HEK293 (cell line): Measurements from ENCODE around the gene MAPKAP1.

Experiments used
- CTCF ChIA-PET: fragments of 350-600 bp; formaldehyde crosslinking; extraction: SDS; loops from one replicate; lab custom pipeline; 2021; ENCODE audit warnings: antibody characterized with exemption; lab: Yijun Ruan, JAX
- POLR2A ChIA-PET: fragments of 300-600 bp; formaldehyde crosslinking; extraction: SDS; loops from one replicate; lab custom pipeline; 2020; ENCODE audit warnings: antibody characterized with exemption, inconsistent platforms; lab: Yijun Ruan, JAX
- H3K27ac ChIP-seq: fragments of 200-500 bp; sonication (Bioruptor generic); 2 replicates; pipeline ENCODE4 v1.5.1; 2014; ENCODE audit warnings: low read depth, low read length, control low read depth, inconsistent platforms; ENCODE audit errors: extremely low read depth
- H3K36me3 ChIP-seq, 2 experiments: fragments of 200-500 bp in 1 of 2; sonication (Bioruptor generic) in 1 of 2; 1 replicate in 1 of 2; 2 replicates in 1 of 2; pipeline ENCODE4 v1.5.1; 2014 to 2017; ENCODE audit warnings: inconsistent platforms in 2 of 2, low read length in 2 of 2; ENCODE audit not compliant: control insufficient read depth in 2 of 2, insufficient read depth in 1 of 2
- H3K4me1 ChIP-seq: fragments of 200-500 bp; sonication (Bioruptor generic); 2 replicates; pipeline ENCODE4 v1.5.1; 2014; ENCODE audit warnings: mild to moderate bottlenecking, low read length, inconsistent platforms; ENCODE audit not compliant: control insufficient read depth, insufficient read depth
- H3K4me3 ChIP-seq: 2 replicates; pipeline ENCODE4 v1.5.1; 2011; ENCODE audit warnings: low read depth, mild to moderate bottlenecking, control low read depth, low read length, moderate library complexity
- H3K9me3 ChIP-seq: fragments of 200-500 bp; sonication (Bioruptor generic); 2 replicates; pipeline ENCODE4 v1.5.1; 2014; ENCODE audit warnings: low read depth, low read length, inconsistent platforms; ENCODE audit not compliant: control insufficient read depth, insufficient read depth
- ATF2 ChIP-seq: fragments of 450-650 bp; formaldehyde crosslinking; IDR thresholded peaks from 2 replicates; pipeline ENCODE4 v1.5.1; 2016; ENCODE audit warnings: missing biosample characterization, missing genetic modification characterization, low read depth
- EGR2 ChIP-seq: fragments of 450-650 bp; formaldehyde crosslinking; IDR thresholded peaks from 2 replicates; pipeline ENCODE4 v1.5.1; 2016; ENCODE audit warnings: low read depth, missing biosample characterization, missing genetic modification characterization
- GLI2 ChIP-seq: fragments of 450-650 bp; formaldehyde crosslinking; IDR thresholded peaks from 2 replicates; pipeline ENCODE4; 2017; ENCODE audit warnings: missing biosample characterization, missing genetic modification characterization, low read depth, borderline replicate concordance
- MYNN ChIP-seq: fragments of 450-650 bp; formaldehyde crosslinking; IDR thresholded peaks from 2 replicates; pipeline ENCODE4 v1.5.1; 2016; ENCODE audit warnings: missing biosample characterization, missing genetic modification characterization, borderline replicate concordance
- REPIN1 ChIP-seq: fragments of 450-650 bp; formaldehyde crosslinking; IDR thresholded peaks from 2 replicates; pipeline ENCODE4 v1.5.1; 2017; ENCODE audit warnings: missing biosample characterization, missing genetic modification characterization, low read depth
- SCRT2 ChIP-seq: fragments of 450-650 bp; formaldehyde crosslinking; IDR thresholded peaks from 2 replicates; pipeline ENCODE4 v1.5.1; 2016; ENCODE audit warnings: missing biosample characterization, missing genetic modification characterization
- WT1 ChIP-seq: fragments of 450-650 bp; formaldehyde crosslinking; IDR thresholded peaks from 2 replicates; pipeline ENCODE4 v1.5.1; 2016; ENCODE audit warnings: missing biosample characterization, missing genetic modification characterization
- ZBTB26 ChIP-seq: fragments of 450-650 bp; formaldehyde crosslinking; optimal IDR thresholded peaks from 2 replicates; pipeline ENCODE3; 2016; ENCODE audit warnings: missing biosample characterization, mild to moderate bottlenecking, missing genetic modification characterization
- ZNF175 ChIP-seq: fragments of 450-650 bp; formaldehyde crosslinking; IDR thresholded peaks from 2 replicates; pipeline ENCODE4 v1.5.1; 2016; ENCODE audit warnings: missing biosample characterization, missing genetic modification characterization
- ZNF2 ChIP-seq: fragments of 450-650 bp; formaldehyde crosslinking; IDR thresholded peaks from 2 replicates; pipeline ENCODE4 v1.5.1; 2016; ENCODE audit warnings: missing biosample characterization, missing genetic modification characterization
- ZNF202 ChIP-seq: fragments of 450-650 bp; formaldehyde crosslinking; IDR thresholded peaks from 2 replicates; pipeline ENCODE4 v1.5.1; 2016; ENCODE audit warnings: missing biosample characterization, missing genetic modification characterization, borderline replicate concordance
- ZNF302 ChIP-seq: fragments of 450-650 bp; formaldehyde crosslinking; IDR thresholded peaks from 2 replicates; pipeline ENCODE4 v1.5.1; 2016; ENCODE audit warnings: missing biosample characterization, missing genetic modification characterization, low read depth
- ZNF426 ChIP-seq: fragments of 450-650 bp; formaldehyde crosslinking; IDR thresholded peaks from 2 replicates; pipeline ENCODE4 v1.5.1; 2017; ENCODE audit warnings: missing biosample characterization, missing genetic modification characterization, mild to moderate bottlenecking, inconsistent platforms, moderate library complexity
- ZNF514 ChIP-seq: fragments of 450-650 bp; formaldehyde crosslinking; IDR thresholded peaks from 2 replicates; pipeline ENCODE4 v1.5.1; 2016; ENCODE audit warnings: missing biosample characterization, missing genetic modification characterization
- ZNF530 ChIP-seq: fragments of 450-650 bp; formaldehyde crosslinking; IDR thresholded peaks from 2 replicates; pipeline ENCODE4 v1.5.1; 2016; ENCODE audit warnings: low read depth, missing biosample characterization, missing genetic modification characterization
- ZNF629 ChIP-seq: fragments of 450-650 bp; formaldehyde crosslinking; IDR thresholded peaks from 2 replicates; pipeline ENCODE4 v1.5.1; 2017; ENCODE audit warnings: missing biosample characterization, missing genetic modification characterization
- ZNF670 ChIP-seq: fragments of 450-650 bp; formaldehyde crosslinking; IDR thresholded peaks from 2 replicates; pipeline ENCODE4 v1.5.1; 2016; ENCODE audit warnings: missing biosample characterization, missing genetic modification characterization, low read depth
- ZNF792 ChIP-seq: fragments of 450-650 bp; formaldehyde crosslinking; IDR thresholded peaks from 2 replicates; pipeline ENCODE4 v1.5.1; 2016; ENCODE audit warnings: missing biosample characterization, missing genetic modification characterization
- ZSCAN4 ChIP-seq: fragments of 450-650 bp; formaldehyde crosslinking; IDR thresholded peaks from 2 replicates; pipeline ENCODE4 v1.5.1; 2017; ENCODE audit warnings: missing biosample characterization, missing genetic modification characterization
- TF ChIP-seq, protein P1 (sequence below): fragments of 450-650 bp; formaldehyde crosslinking; conservative IDR thresholded peaks from 2 replicates; pipeline ENCODE4 v1.5.1; 2016; ENCODE audit warnings: low read depth, missing biosample characterization, missing genetic modification characterization

MAPKAP1 gene

DNA sequence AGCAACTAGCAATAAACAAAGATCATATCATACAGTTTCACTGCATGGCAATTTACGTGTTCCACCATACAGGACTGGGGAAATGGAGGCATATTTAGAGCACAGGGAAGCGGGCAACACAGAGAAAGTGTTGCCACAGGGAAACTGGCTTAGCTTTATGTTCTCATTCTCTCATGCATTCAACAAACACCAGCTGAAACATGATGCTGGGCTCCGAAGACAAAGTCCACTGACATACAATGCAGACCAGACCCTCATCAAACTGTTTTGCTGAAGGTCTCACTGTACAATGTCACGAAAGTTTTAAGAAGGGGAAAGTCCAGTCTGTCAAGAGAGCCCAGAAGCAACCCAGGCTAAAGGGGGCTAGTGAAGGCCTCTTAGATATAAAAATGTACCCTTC lies 115.1 kb downstream of the MAPKAP1 start:
- TF ChIP-seq SCRT2 = no peak
- TF ChIP-seq ZNF426 (tag by site-specific recombination) = no peak
- no peak for TF ChIP-seq ZNF530
- TF ChIP-seq ZNF670 (tag by site-specific recombination) = no peak
- no peak for TF ChIP-seq ZSCAN4 (tag by site-specific recombination)
- no peak for TF ChIP-seq MYNN (tag by site-specific recombination)
- no peak for TF ChIP-seq GLI2 (tag by site-specific recombination)
- no peak for TF ChIP-seq ZNF514 (tag by site-specific recombination)
- no peak for TF ChIP-seq ZNF792 (tag by site-specific recombination)
- no peak for TF ChIP-seq ZBTB26 (tag by site-specific recombination)
- TF ChIP-seq ZNF202 (tag by site-specific recombination) = no peak
- TF ChIP-seq ZNF302 (tag by site-specific recombination) = no peak
- no peak for TF ChIP-seq ATF2 (tag by site-specific recombination)
- no peak for TF ChIP-seq ZNF175 (tag by site-specific recombination)
- TF ChIP-seq ZNF2 (tag by site-specific recombination) = no peak
- no peak for TF ChIP-seq REPIN1 (tag by site-specific recombination)
- no peak for TF ChIP-seq WT1 (tag by site-specific recombination)
- no peak for TF ChIP-seq EGR2 (tag by site-specific recombination)
- CTCF ChIA-PET = no interaction called here
- Histone ChIP-seq H3K9me3 (no peaks in the 10 kb centered on the region), H3K27ac (no peak overlapping the region), H3K4me3 (no peak overlapping the region), H3K4me1 (no peaks in the 10 kb centered on the region), H3K36me3 (no peaks in the 10 kb centered on the region)
- POLR2A ChIA-PET = no interaction called here

GRCh38 chr9:125591245-125591644 lies 115.8 kb downstream of the MAPKAP1 start:
- H3K27ac ChIP-seq = no peak overlapping the region
- no peaks in the 10 kb centered on the region for H3K4me1 ChIP-seq
- ChIA-PET CTCF (interaction anchor here (2.2 kb wide), 1 partner anchor 33 kb away, joined by 9 read pairs; no protein-coding TSS in a partner anchor), POLR2A (no interaction called here)
- H3K9me3 ChIP-seq = no peaks in the 10 kb centered on the region
- TF ChIP-seq ZNF175 (tag by site-specific recombination) (no peak), ZNF629 (tag by site-specific recombination) (no peak)
- TF ChIP-seq, protein P1, sequence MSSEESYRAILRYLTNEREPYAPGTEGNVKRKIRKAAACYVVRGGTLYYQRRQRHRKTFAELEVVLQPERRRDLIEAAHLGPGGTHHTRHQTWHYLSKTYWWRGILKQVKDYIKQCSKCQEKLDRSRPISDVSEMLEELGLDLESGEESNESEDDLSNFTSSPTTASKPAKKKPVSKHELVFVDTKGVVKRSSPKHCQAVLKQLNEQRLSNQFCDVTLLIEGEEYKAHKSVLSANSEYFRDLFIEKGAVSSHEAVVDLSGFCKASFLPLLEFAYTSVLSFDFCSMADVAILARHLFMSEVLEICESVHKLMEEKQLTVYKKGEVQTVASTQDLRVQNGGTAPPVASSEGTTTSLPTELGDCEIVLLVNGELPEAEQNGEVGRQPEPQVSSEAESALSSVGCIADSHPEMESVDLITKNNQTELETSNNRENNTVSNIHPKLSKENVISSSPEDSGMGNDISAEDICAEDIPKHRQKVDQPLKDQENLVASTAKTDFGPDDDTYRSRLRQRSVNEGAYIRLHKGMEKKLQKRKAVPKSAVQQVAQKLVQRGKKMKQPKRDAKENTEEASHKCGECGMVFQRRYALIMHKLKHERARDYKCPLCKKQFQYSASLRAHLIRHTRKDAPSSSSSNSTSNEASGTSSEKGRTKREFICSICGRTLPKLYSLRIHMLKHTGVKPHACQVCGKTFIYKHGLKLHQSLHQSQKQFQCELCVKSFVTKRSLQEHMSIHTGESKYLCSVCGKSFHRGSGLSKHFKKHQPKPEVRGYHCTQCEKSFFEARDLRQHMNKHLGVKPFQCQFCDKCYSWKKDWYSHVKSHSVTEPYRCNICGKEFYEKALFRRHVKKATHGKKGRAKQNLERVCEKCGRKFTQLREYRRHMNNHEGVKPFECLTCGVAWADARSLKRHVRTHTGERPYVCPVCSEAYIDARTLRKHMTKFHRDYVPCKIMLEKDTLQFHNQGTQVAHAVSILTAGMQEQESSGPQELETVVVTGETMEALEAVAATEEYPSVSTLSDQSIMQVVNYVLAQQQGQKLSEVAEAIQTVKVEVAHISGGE (tag by site-specific recombination) = no peak
- no peak overlapping the region for H3K4me3 ChIP-seq
- no peaks in the 10 kb centered on the region for H3K36me3 ChIP-seq
